ENCODE measurements around the gene RAD18.

- no peak for TF ChIP-seq CTCF (IDR thresholded peaks at IDR 0.05; ENCODE audit: low read depth, low read length, poor library complexity, severe bottlenecking)
- TF ChIP-seq EZH2phosphoT487 (IDR thresholded peaks at IDR 0.05; ENCODE audit: borderline replicate concordance, low read length): no peak
Observed at GRCh38 chr3:8840556-8840955, 122.7 kb downstream of the RAD18 start.
